Prostate gland (tissue), 2 donors: ENCODE results near the gene RUSC2. TPM values are rescaled to one million over a fixed set of nuclear protein-coding genes. Genes with fewer than 3 reads are reported as not detected.
"Not testable (repeated sequence)": the region's sequence is repeated elsewhere in the genome, so short reads cannot be mapped to it uniquely, and the experiment has no call there.

ENCODE experiments used
- DNase-seq: peaks from one replicate; pipeline ENCODE4 v3.0.0-alpha.2; 2019; ENCODE audit warnings: low spot score
- H3K27ac ChIP-seq, 2 donors: fragments of 200-600 bp; sonication (generic); 2 replicates each; pipeline ENCODE4 v1.5.1; 2017 to 2019
- H3K27me3 ChIP-seq: fragments of 200-600 bp; sonication (generic); replicated peaks from 2 replicates; pipeline ENCODE4 v1.5.1; 2019; ENCODE audit not compliant: insufficient read depth
- H3K36me3 ChIP-seq, 2 donors: fragments of 200-600 bp; sonication (generic); 1 replicate in 1 of 2; 2 replicates in 1 of 2; pipeline versions ENCODE4 v1.5.1 to v1.8.1; 2017 to 2019
- H3K4me1 ChIP-seq: fragments of 200-600 bp; sonication (generic); replicated peaks from 2 replicates; pipeline ENCODE4 v1.5.1; 2019
- H3K4me3 ChIP-seq, 2 donors: fragments of 200-600 bp; sonication (generic); 2 replicates each; pipeline ENCODE4 v1.5.1; 2017 to 2019
- H3K9me3 ChIP-seq: fragments of 200-600 bp; sonication (generic); 2 replicates; pipeline ENCODE4 v1.5.1; 2017
- CTCF ChIP-seq, 4 experiments: fragments of 200-600 bp in 2 of 4; fragments of 450-650 bp in 2 of 4; sonication (generic) in 2 of 4; IDR thresholded peaks; 1 replicate in 3 of 4; 2 replicates in 1 of 4; pipeline ENCODE4 v1.5.1; 2016 to 2019; ENCODE audit warnings: antibody characterized with exemption in 4 of 4, mild to moderate bottlenecking in 2 of 4, moderate library complexity in 2 of 4
- POLR2A ChIP-seq: fragments of 450-650 bp; IDR thresholded peaks from one replicate; pipeline ENCODE4 v1.6.1; 2016; ENCODE audit warnings: antibody characterized with exemption, mild to moderate bottlenecking
- POLR2AphosphoS5 ChIP-seq: sonication (generic); formaldehyde crosslinking; IDR thresholded peaks from one replicate; pipeline ENCODE4 v1.6.1; 2017; ENCODE audit warnings: antibody characterized with exemption
- WGBS: methylation state at CpG from one replicate; pipeline ENCODE4 v1.1.5; 2018; 5-methylcytosine and 5-hydroxymethylcytosine counted together
- intact Hi-C: fragments of 100-400 bp; cut with DNase I; formaldehyde crosslinking; loops from one replicate; pipeline ENCODE4 v1.14.2; 2022
- total RNA-seq, 2 donors: library from RNA; depleted of rRNA; stranded (reverse); fragments of >200 nt; gene quantifications; one replicate each; pipeline ENCODE4 v1.1.0, GENCODE V29; 2016

RUSC2 gene
- total RNA-seq, 2 donors from 2014 or later = 13.6 to 33.1 TPM

- H3K4me1 ChIP-seq, H3K9me3 ChIP-seq, H3K4me3 ChIP-seq, H3K27me3 ChIP-seq, H3K36me3 ChIP-seq, H3K27ac ChIP-seq: not testable (repeated sequence)
- WGBS = 21% methylated on average over 5 of the region's 5 CpGs
- peak; percentile 58 for DNase-seq
- TF ChIP-seq CTCF (IDR thresholded peaks at IDR 0.05) = peak; percentile 61 to 92 (median 77)
- TF ChIP-seq POLR2AphosphoS5 = peak; percentile 61
- intact Hi-C loops = loop anchor here (2.0 kb wide), 1 partner anchor 361 kb away; no protein-coding TSS in a partner anchor
Measured at GRCh38 chr9:35477211-35477855, 12.6 kb upstream of the RUSC2 start.

GRCh38 chr9:35478871-35479270, 11.0 kb upstream of the RUSC2 start:
- intact Hi-C loops = no loop called here
- TF ChIP-seq POLR2A (no peak), CTCF (IDR thresholded peaks at IDR 0.05) (no peak), POLR2AphosphoS5 (no peak)
- Histone ChIP-seq H3K9me3 (no peaks in the 10 kb centered on the region), H3K4me3 (no peak overlapping the region), H3K27me3 (no peaks in the 10 kb centered on the region), H3K27ac (no peak overlapping the region), H3K4me1 (no peaks in the 10 kb centered on the region), H3K36me3 (no peaks in the 10 kb centered on the region)
- DNase-seq = no peak
- WGBS = 86% methylated on average over 1 of the region's 1 CpG

GRCh38 chr9:35481347-35481975, 8.4 kb upstream of the RUSC2 start:
- WGBS = 70% methylated on average over 4 of the region's 4 CpGs
- intact Hi-C loops = loop anchor here (10.0 kb wide), 3 partner anchors 163 to 587 kb away; a partner anchor contains a TSS
- Histone ChIP-seq H3K9me3 (no peaks in the 10 kb centered on the region), H3K36me3 (no peaks in the 10 kb centered on the region), H3K27me3 (no peaks in the 10 kb centered on the region), H3K4me3 (no peak overlapping the region), H3K4me1 (no peaks in the 10 kb centered on the region), H3K27ac (no peak overlapping the region)
- no peak for TF ChIP-seq POLR2A
- TF ChIP-seq POLR2AphosphoS5 = peak; percentile 18
- TF ChIP-seq CTCF (IDR thresholded peaks at IDR 0.05) = peak in 3 of 4 experiments; percentile 31 to 63 (median 63)
- DNase-seq = peak; percentile 36

- Histone ChIP-seq H3K27ac (no peak overlapping the region), H3K27me3 (no peaks in the 10 kb centered on the region), H3K36me3 (no peaks in the 10 kb centered on the region), H3K4me3 (no peak overlapping the region), H3K4me1 (no peaks in the 10 kb centered on the region), H3K9me3 (no peaks in the 10 kb centered on the region)
- DNase-seq = no peak
- intact Hi-C loops = loop anchor here (10.0 kb wide), 3 partner anchors 163 to 587 kb away; a partner anchor contains a TSS
- TF ChIP-seq CTCF (IDR thresholded peaks at IDR 0.05) = no peak
- no peak for TF ChIP-seq POLR2AphosphoS5
- no peak for TF ChIP-seq POLR2A
- WGBS = 71% methylated on average over 3 of the region's 3 CpGs
Measured at GRCh38 chr9:35482071-35482470, 7.8 kb upstream of the RUSC2 start.

- Histone ChIP-seq H3K4me3 (no peak overlapping the region), H3K36me3 (no peaks in the 10 kb centered on the region), H3K27me3 (no peaks in the 10 kb centered on the region), H3K9me3 (no peaks in the 10 kb centered on the region), H3K27ac (no peak overlapping the region), H3K4me1 (no peaks in the 10 kb centered on the region)
- 92% methylated on average over 3 of the region's 3 CpGs for WGBS
- no peak for DNase-seq
- intact Hi-C loops = loop anchor here (10.0 kb wide), 3 partner anchors 160 to 590 kb away; a partner anchor contains a TSS
- TF ChIP-seq POLR2A (no peak), POLR2AphosphoS5 (no peak), CTCF (IDR thresholded peaks at IDR 0.05) (no peak)
Measured at GRCh38 chr9:35484406-35484805, 5.5 kb upstream of the RUSC2 start.
